C4-2B (cell line): ENCODE data around the gene CLSTN2.

Source experiments
- H3K27ac ChIP-seq: fragments of 450-650 bp; 2 replicates; pipeline ENCODE4 v1.5.1; 2017
- CTCF ChIP-seq: fragments of 450-650 bp; conservative IDR thresholded peaks from 2 replicates; pipeline ENCODE4 v1.5.1; 2017; ENCODE audit warnings: mild to moderate bottlenecking
- ZFX ChIP-seq: fragments of 450-650 bp; IDR thresholded peaks from 2 replicates; pipeline ENCODE4 v1.6.1; 2017

CLSTN2 gene

GRCh38 chr3:140323561-140323960, 388.6 kb downstream of the CLSTN2 start:
- no peak overlapping the region for H3K27ac ChIP-seq
- TF ChIP-seq ZFX (no peak), CTCF (no peak)

- no peak overlapping the region for H3K27ac ChIP-seq
- TF ChIP-seq CTCF = no peak
- TF ChIP-seq ZFX = no peak
These were observed 397.1 kb downstream of the CLSTN2 start for GRCh38 chr3:140332131-140332530.

GRCh38 chr3:140334132-140334929, 399.3 kb downstream of the CLSTN2 start:
- TF ChIP-seq CTCF = no peak
- TF ChIP-seq ZFX = no peak
- H3K27ac ChIP-seq = no peak overlapping the region

GRCh38 chr3:140336465-140336864, 401.5 kb downstream of the CLSTN2 start:
- TF ChIP-seq ZFX (no peak), CTCF (no peak)
- H3K27ac ChIP-seq = no peak overlapping the region

GRCh38 chr3:140338916-140339315, 403.9 kb downstream of the CLSTN2 start:
- no peak for TF ChIP-seq ZFX
- TF ChIP-seq CTCF = no peak
- no peak overlapping the region for H3K27ac ChIP-seq

GRCh38 chr3:140341203-140341602, 406.2 kb downstream of the CLSTN2 start:
- H3K27ac ChIP-seq = no peak overlapping the region
- TF ChIP-seq ZFX = no peak
- no peak for TF ChIP-seq CTCF

GRCh38 chr3:140341817-140342403, 406.9 kb downstream of the CLSTN2 start:
- TF ChIP-seq CTCF (no peak), ZFX (no peak)
- no peak overlapping the region for H3K27ac ChIP-seq
